Measurements from ENCODE around the gene BCAP29. TPM values are rescaled to one million over a fixed set of nuclear protein-coding genes. Genes with fewer than 3 reads are reported as not detected.
"Not testable (repeated sequence)": the region's sequence is repeated elsewhere in the genome, so short reads cannot be mapped to it uniquely, and the experiment has no call there.

Gene BCAP29
- total and polyA plus RNA-seq, 2 experiments from 2014 or later: 35.9 to 44.2 TPM

DNA sequence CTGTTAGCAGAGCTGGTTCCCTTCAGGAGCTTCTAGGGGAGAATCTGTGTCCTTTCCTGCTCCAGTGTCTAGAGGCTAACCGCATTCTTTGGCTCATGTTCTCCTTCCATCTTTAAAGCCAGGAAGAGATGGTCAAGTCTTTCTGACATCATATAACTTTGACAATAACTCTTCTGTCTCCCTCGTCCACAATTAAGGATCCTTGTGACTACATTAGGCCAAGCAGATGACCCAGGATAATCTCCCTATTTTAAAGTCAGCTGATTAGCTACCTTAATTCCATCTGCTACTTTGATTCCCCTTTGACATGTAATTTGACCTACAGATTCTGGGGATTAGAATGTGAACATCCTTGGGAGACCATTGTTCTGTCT is 52.4 kb downstream of the BCAP29 start:
- H3K27ac ChIP-seq: no peak overlapping the region
- H3K36me3 ChIP-seq: no peaks in the 10 kb centered on the region
- H3K4me3 ChIP-seq: no peak overlapping the region
- H3K27me3 ChIP-seq: no peaks in the 10 kb centered on the region
- H3K9me3 ChIP-seq (ENCODE audit: low read depth): no peaks in the 10 kb centered on the region
- no peaks in the 10 kb centered on the region for H3K4me1 ChIP-seq (ENCODE audit: low read depth)
- DNase-seq (ENCODE audit: low read depth in 1 of 2, low spot score in 1 of 2): no peak
- TF ChIP-seq, protein P1, sequence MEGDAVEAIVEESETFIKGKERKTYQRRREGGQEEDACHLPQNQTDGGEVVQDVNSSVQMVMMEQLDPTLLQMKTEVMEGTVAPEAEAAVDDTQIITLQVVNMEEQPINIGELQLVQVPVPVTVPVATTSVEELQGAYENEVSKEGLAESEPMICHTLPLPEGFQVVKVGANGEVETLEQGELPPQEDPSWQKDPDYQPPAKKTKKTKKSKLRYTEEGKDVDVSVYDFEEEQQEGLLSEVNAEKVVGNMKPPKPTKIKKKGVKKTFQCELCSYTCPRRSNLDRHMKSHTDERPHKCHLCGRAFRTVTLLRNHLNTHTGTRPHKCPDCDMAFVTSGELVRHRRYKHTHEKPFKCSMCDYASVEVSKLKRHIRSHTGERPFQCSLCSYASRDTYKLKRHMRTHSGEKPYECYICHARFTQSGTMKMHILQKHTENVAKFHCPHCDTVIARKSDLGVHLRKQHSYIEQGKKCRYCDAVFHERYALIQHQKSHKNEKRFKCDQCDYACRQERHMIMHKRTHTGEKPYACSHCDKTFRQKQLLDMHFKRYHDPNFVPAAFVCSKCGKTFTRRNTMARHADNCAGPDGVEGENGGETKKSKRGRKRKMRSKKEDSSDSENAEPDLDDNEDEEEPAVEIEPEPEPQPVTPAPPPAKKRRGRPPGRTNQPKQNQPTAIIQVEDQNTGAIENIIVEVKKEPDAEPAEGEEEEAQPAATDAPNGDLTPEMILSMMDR (IDR thresholded peaks at IDR 0.05; ENCODE audit: low read depth, low read length): no peak

DNA sequence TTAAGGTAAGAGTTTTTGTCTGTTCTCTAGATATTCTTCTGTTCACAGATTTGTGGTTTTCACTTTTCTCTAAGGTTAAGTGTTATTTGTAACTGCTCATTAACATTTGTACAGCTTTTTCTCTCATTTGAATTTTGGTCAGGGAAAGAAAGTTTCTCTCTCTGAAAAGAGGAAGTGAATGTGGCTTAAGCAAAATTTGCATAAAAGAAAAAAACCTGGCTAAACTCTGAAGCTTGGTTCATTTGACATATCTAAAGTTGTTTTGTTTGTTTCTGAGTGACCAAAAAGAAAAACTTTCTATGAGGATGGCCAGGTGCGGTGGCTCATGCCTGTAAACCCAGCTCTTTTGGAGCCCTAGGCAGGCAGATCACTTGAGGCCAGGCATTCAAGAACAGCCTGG is 58.5 kb downstream of the BCAP29 start:
- DNase-seq (ENCODE audit: low read depth in 1 of 2, low spot score in 1 of 2): no peak
- Histone ChIP-seq H3K27me3 (no peaks in the 10 kb centered on the region), H3K4me3 (no peak overlapping the region), H3K27ac (no peak overlapping the region), H3K36me3 (no peaks in the 10 kb centered on the region), H3K9me3 (ENCODE audit: low read depth) (no peaks in the 10 kb centered on the region), H3K4me1 (ENCODE audit: low read depth) (no peaks in the 10 kb centered on the region)
- TF ChIP-seq, protein P1 (IDR thresholded peaks at IDR 0.05; ENCODE audit: low read depth, low read length): no peak

DNA sequence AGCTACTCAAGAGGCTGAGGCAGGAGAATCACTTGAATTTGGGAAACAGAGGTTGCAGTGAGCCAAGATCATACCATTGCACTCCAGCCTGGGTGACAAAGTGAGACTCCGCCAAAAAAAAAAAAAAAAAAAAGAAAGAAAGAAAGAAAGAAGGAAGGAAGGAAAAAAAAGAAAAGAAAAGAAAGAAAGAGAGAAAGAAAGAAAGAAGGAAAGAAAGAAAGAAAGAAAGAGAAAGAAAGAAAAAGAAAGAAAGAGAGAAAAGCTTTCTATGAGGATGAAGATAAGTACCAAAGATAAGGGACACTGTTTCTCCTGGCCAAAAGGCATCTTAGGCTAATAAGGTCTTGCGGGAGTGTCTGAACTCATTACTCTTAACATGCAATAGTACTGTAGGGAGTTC is 59.0 kb downstream of the BCAP29 start:
- H3K27me3 ChIP-seq; H3K9me3 ChIP-seq (ENCODE audit: low read depth); H3K4me3 ChIP-seq; H3K36me3 ChIP-seq; H3K4me1 ChIP-seq (ENCODE audit: low read depth); H3K27ac ChIP-seq; DNase-seq (ENCODE audit: low read depth in 1 of 2, low spot score in 1 of 2): not testable (repeated sequence)

- Histone ChIP-seq H3K27me3 (no peaks in the 10 kb centered on the region), H3K36me3 (no peaks in the 10 kb centered on the region), H3K4me3 (no peak overlapping the region), H3K9me3 (ENCODE audit: low read depth) (no peaks in the 10 kb centered on the region), H3K4me1 (ENCODE audit: low read depth) (no peaks in the 10 kb centered on the region), H3K27ac (no peak overlapping the region)
- TF ChIP-seq, protein P1 (IDR thresholded peaks at IDR 0.05; ENCODE audit: low read depth, low read length): no peak
- DNase-seq (ENCODE audit: low read depth in 1 of 2, low spot score in 1 of 2): no peak
Measured at GRCh38 chr7:107641676-107642075, 61.6 kb downstream of the BCAP29 start.

GRCh38 chr7:107642501-107642900 is 62.5 kb downstream of the BCAP29 start:
- Histone ChIP-seq H3K4me3 (no peak overlapping the region), H3K36me3 (no peaks in the 10 kb centered on the region), H3K9me3 (ENCODE audit: low read depth) (no peaks in the 10 kb centered on the region), H3K4me1 (ENCODE audit: low read depth) (no peaks in the 10 kb centered on the region), H3K27me3 (no peaks in the 10 kb centered on the region), H3K27ac (no peak overlapping the region)
- no peak for DNase-seq (ENCODE audit: low read depth in 1 of 2, low spot score in 1 of 2)
- TF ChIP-seq, protein P1 (IDR thresholded peaks at IDR 0.05; ENCODE audit: low read depth, low read length): no peak

- Histone ChIP-seq H3K36me3 (no peaks in the 10 kb centered on the region), H3K27me3 (no peaks in the 10 kb centered on the region), H3K9me3 (ENCODE audit: low read depth) (no peaks in the 10 kb centered on the region), H3K4me3 (no peak overlapping the region), H3K27ac (no peak overlapping the region), H3K4me1 (ENCODE audit: low read depth) (no peaks in the 10 kb centered on the region)
- DNase-seq (ENCODE audit: low read depth in 1 of 2, low spot score in 1 of 2): peak in 1 of 2 donors; percentile 56
- TF ChIP-seq, protein P1 (IDR thresholded peaks at IDR 0.05; ENCODE audit: low read depth, low read length): peak; percentile 42
Measured at GRCh38 chr7:107643407-107643806, 63.4 kb downstream of the BCAP29 start.
